Chondrocyte (in vitro differentiated cells): ENCODE measurements around the gene FXYD5. TPM values are rescaled to one million over a fixed set of nuclear protein-coding genes. Genes with fewer than 3 reads are reported as not detected.

Experiments
- DNase-seq: peaks from one replicate; pipeline ENCODE4 v3.0.0; 2021; ENCODE audit warnings: mixed read lengths, low spot score
- H3K27ac Mint-ChIP-seq: one replicate; pipeline ENCODE4 v1.8.0; 2021; ENCODE audit warnings: mild to moderate bottlenecking, moderate library complexity, mixed read lengths; ENCODE audit not compliant: unreplicated experiment
- H3K27me3 Mint-ChIP-seq: 2 replicates; pipeline ENCODE4 v1.8.0; 2021; ENCODE audit warnings: low read depth, mixed read lengths
- H3K36me3 Mint-ChIP-seq: 2 replicates; pipeline ENCODE4 v1.8.0; 2021; ENCODE audit warnings: low read depth, mixed read lengths
- H3K4me1 Mint-ChIP-seq: 2 replicates; pipeline ENCODE4 v1.8.0; 2021; ENCODE audit warnings: low read depth, mild to moderate bottlenecking, mixed read lengths
- H3K4me3 Mint-ChIP-seq: one replicate; pipeline ENCODE4 v1.8.0; 2021; ENCODE audit warnings: mild to moderate bottlenecking, moderate library complexity, mixed read lengths; ENCODE audit not compliant: unreplicated experiment
- H3K9me3 Mint-ChIP-seq: 2 replicates; pipeline ENCODE4 v1.8.0; 2021; ENCODE audit warnings: low read depth, mixed read lengths
- total RNA-seq: library from RNA; stranded (reverse); gene quantifications from 3 replicates; pipeline ENCODE4 v1.2.1, GENCODE V29; 2021
- TF ChIP-seq, protein P1 (sequence below): fragments of 200-600 bp; sonication (generic); IDR thresholded peaks from 2 replicates; pipeline ENCODE4 v1.5.0; 2021; ENCODE audit warnings: antibody characterized with exemption, mild to moderate bottlenecking, moderate library complexity

FXYD5 gene
- total RNA-seq, 1 donor from 2014 or later = 108 TPM

DNA sequence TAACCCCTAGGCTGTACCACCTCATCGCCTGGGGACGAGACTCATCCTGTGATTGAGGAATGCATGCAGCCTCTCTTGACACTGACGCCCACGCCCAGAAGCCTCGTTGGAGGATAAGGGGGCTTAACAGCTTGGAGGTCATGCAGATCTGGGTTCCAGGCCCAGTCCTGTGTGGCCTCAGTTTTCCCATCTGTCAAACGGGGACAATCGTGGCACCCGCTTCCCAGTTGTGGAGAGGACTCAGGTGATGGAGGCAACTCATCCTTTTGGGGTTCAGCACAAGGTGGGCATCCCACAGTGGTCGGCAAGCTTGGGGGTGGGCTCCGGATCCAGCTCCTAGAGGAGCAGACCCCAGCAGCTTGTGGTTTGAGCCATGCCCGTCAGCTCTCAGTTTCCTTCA, 18.3 kb upstream of the FXYD5 start:
- Mint-ChIP-seq H3K27ac (no peak overlapping the region), H3K36me3 (no peaks in the 10 kb centered on the region), H3K9me3 (no peaks in the 10 kb centered on the region), H3K4me1 (peaks cover 38% of the 10 kb centered on the region), H3K27me3 (peaks cover 8% of the 10 kb centered on the region), H3K4me3 (no peak overlapping the region)
- no peak for DNase-seq
- TF ChIP-seq, protein P1, sequence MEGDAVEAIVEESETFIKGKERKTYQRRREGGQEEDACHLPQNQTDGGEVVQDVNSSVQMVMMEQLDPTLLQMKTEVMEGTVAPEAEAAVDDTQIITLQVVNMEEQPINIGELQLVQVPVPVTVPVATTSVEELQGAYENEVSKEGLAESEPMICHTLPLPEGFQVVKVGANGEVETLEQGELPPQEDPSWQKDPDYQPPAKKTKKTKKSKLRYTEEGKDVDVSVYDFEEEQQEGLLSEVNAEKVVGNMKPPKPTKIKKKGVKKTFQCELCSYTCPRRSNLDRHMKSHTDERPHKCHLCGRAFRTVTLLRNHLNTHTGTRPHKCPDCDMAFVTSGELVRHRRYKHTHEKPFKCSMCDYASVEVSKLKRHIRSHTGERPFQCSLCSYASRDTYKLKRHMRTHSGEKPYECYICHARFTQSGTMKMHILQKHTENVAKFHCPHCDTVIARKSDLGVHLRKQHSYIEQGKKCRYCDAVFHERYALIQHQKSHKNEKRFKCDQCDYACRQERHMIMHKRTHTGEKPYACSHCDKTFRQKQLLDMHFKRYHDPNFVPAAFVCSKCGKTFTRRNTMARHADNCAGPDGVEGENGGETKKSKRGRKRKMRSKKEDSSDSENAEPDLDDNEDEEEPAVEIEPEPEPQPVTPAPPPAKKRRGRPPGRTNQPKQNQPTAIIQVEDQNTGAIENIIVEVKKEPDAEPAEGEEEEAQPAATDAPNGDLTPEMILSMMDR = no peak

DNA sequence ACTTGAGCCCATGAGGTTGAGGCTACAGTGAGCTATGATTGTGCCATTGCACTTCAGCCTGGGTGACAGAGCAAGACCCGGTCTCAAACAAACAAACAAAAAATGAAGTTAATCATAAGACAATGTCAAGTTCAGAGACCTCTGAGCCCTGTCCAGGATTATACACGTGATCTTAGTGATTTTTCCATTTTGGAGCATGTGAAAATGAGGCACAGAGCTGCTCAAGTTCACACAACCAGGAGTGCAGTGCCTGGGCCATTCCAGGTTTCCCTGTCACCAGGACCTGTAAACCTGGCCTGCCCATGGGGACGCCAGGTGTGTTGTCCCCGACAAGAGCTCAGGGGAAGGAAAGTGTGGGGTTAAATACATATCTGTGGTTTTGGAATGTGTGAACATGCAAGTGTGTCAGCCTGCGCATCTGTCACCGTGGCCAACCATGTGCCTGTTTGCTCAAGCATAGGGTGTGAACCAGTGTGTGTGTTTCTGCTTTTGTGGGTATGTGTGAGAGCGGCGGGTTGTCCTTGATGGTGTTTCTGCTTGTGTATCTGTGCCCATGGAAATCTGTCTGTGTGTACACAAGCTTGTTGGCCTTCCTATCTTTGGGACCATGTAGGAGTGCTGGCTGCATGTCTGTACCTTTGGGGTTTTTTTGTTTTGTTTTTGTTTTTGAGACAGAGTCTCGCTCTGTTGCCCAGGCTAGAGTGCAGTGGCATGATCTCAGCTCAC, 17.4 kb upstream of the FXYD5 start:
- TF ChIP-seq, protein P1 = no peak
- Mint-ChIP-seq H3K4me1 (peaks cover 45% of the 10 kb centered on the region), H3K9me3 (no peaks in the 10 kb centered on the region), H3K27ac (no peak overlapping the region), H3K36me3 (no peaks in the 10 kb centered on the region), H3K27me3 (peaks cover 15% of the 10 kb centered on the region), H3K4me3 (no peak overlapping the region)
- no peak for DNase-seq

DNA sequence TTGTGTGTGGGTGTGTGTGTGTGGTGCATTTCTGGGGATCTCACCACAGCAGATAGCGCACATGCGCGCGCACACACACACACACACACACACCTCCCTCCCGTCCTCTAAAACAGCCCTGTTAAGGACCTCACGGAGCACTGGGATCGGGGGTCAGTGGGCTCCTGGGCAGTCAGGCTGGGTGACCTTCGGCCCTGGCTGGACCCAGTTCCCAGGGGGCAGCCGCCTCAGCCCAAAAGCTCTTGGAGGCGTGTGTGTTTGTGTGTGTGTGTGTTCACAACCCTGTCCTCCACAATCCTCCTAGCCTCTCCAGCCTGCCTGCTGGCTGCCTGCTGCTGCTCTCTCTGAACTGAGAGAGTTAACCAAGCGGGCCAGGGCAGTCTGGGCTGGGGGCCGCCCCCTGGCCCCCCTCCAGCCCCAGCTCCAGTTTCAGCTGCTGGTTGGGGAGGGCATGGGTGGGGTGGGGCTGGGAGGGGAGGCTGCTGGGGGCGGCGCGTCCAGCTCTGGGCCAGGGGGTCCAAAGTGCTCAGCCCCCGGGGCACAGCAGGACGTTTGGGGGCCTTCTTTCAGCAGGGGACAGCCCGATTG, 16.1 kb upstream of the FXYD5 start, which contains the start of gene FXYD1:
Gene FXYD1 (plus strand): TSS at position 520 of the 588 bp plus-strand sequence. CDS start 1,256 bp downstream, outside the sequence.
- H3K4me3 Mint-ChIP-seq = peak within 1 kb of the TSS; percentile 65
- H3K36me3 Mint-ChIP-seq = no peaks in the 10 kb centered on the region
- no peaks in the 10 kb centered on the region for H3K9me3 Mint-ChIP-seq
- peak within 1 kb of the TSS; percentile 82 for H3K27ac Mint-ChIP-seq
- peaks cover 45% of the 10 kb centered on the region for H3K4me1 Mint-ChIP-seq
- peaks cover 15% of the 10 kb centered on the region for H3K27me3 Mint-ChIP-seq
- DNase-seq = no peak
- TF ChIP-seq, protein P1 = no peak

DNA sequence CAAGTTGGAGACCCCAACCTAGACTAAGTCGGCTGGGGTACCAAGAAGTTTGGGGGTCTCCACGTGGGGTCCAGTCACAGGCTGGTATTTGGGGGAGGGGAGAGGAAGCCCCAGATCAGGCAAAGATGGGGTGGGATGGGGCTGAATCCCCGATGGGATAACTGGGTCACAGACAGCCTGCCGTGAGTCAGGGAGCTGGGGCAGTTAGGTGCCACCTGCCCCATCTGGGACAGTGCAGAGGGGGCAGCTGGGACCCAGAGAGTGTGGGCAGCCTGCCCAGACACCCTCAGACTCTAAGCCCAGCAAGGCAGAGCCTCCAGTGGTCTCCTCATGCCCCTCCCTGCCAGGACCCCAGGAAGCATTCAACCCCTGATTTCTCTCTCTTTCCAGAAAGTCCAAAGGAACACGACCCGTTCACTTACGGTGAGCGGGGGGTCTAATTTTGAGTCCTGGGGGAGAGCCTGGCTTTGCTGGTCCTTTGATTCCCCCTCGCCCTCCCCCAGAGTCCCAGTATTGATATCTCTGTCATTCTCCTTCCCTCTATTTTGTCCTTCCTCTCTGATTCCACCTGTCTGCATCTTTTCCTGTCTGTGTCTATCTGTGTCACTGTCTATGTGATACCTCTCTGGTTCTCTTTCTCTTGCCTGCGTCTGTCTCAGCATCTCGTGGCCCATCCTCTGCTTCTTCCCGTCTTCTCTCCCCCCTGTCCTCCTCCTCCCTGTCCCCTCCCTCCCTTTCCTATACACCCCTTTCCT, 14.2 kb upstream of the FXYD5 start:
- peak overlapping the region; percentile 49 for H3K27ac Mint-ChIP-seq
- H3K9me3 Mint-ChIP-seq = no peaks in the 10 kb centered on the region
- peak overlapping the region; percentile 63 for H3K4me3 Mint-ChIP-seq
- no peak for DNase-seq
- H3K4me1 Mint-ChIP-seq = peaks cover 52% of the 10 kb centered on the region
- peaks cover 17% of the 10 kb centered on the region for H3K27me3 Mint-ChIP-seq
- TF ChIP-seq, protein P1 = no peak
- no peaks in the 10 kb centered on the region for H3K36me3 Mint-ChIP-seq
